ENCODE data around the gene PEX5L. TPM values are rescaled to one million over a fixed set of nuclear protein-coding genes. Genes with fewer than 3 reads are reported as not detected.

Gene PEX5L
- total and polyA plus RNA-seq, 9 donors = 0.30 to 8.6 (median 1.1) TPM

GRCh38 chr3:179801856-179802255 is 234.9 kb downstream of the PEX5L start:
- DNase-seq = no peak
- no peak overlapping the region for H3K4me3 ChIP-seq
- TF ChIP-seq EP300 (IDR thresholded peaks at IDR 0.05) (no peak), CTCF (IDR thresholded peaks at IDR 0.05) (no peak), POLR2A (IDR thresholded peaks at IDR 0.05) (no peak)
- H3K27ac ChIP-seq = no peak overlapping the region
- H3K4me1 ChIP-seq (ENCODE audit: insufficient read depth) = no peaks in the 10 kb centered on the region
- no peaks in the 10 kb centered on the region for H3K27me3 ChIP-seq
- intact Hi-C loops (cut with DNase I) = loop anchor here in 2 of 4 donors (5.0 to 10.0 kb wide), 2 partner anchors 793 to 850 kb away; no protein-coding TSS in a partner anchor
- H3K36me3 ChIP-seq = no peaks in the 10 kb centered on the region
- 91 to 92% (median 91%) methylated on average over 4 of the region's 4 CpGs for WGBS, 3 donors
- H3K9me3 ChIP-seq = no peaks in the 10 kb centered on the region

- no peak for DNase-seq
- no peak overlapping the region for H3K27ac ChIP-seq
- H3K36me3 ChIP-seq = no peaks in the 10 kb centered on the region
- intact Hi-C loops (cut with DNase I) = loop anchor here in 2 of 4 donors (5.0 to 10.0 kb wide), 2 partner anchors 794 to 851 kb away; no protein-coding TSS in a partner anchor
- no peaks in the 10 kb centered on the region for H3K9me3 ChIP-seq
- no peak for TF ChIP-seq EP300 (IDR thresholded peaks at IDR 0.05)
- no peak for TF ChIP-seq CTCF (IDR thresholded peaks at IDR 0.05)
- no peak for TF ChIP-seq POLR2A (IDR thresholded peaks at IDR 0.05)
- H3K27me3 ChIP-seq = no peaks in the 10 kb centered on the region
- no peak overlapping the region for H3K4me3 ChIP-seq
- no peaks in the 10 kb centered on the region for H3K4me1 ChIP-seq (ENCODE audit: insufficient read depth)
Observed at GRCh38 chr3:179801263-179801662, 235.5 kb downstream of the PEX5L start.

- Histone ChIP-seq H3K27me3 (no peaks in the 10 kb centered on the region), H3K4me1 (ENCODE audit: insufficient read depth) (no peaks in the 10 kb centered on the region), H3K9me3 (no peaks in the 10 kb centered on the region), H3K27ac (no peak overlapping the region), H3K36me3 (no peaks in the 10 kb centered on the region), H3K4me3 (no peak overlapping the region)
- intact Hi-C loops (cut with DNase I) = no loop called here
- 37 to 63% (median 39%) methylated on average over 1 of the region's 1 CpG for WGBS, 3 donors
- no peak for TF ChIP-seq EP300 (IDR thresholded peaks at IDR 0.05)
- TF ChIP-seq CTCF (IDR thresholded peaks at IDR 0.05) = no peak
- DNase-seq = no peak
Observed at GRCh38 chr3:179797192-179797591, 239.5 kb downstream of the PEX5L start.

- Histone ChIP-seq H3K36me3 (no peaks in the 10 kb centered on the region), H3K4me1 (ENCODE audit: insufficient read depth) (no peaks in the 10 kb centered on the region), H3K27me3 (no peaks in the 10 kb centered on the region), H3K9me3 (no peaks in the 10 kb centered on the region), H3K4me3 (no peak overlapping the region), H3K27ac (no peak overlapping the region)
- no peak for DNase-seq
- no peak for TF ChIP-seq POLR2A (IDR thresholded peaks at IDR 0.05)
- no peak for TF ChIP-seq CTCF (IDR thresholded peaks at IDR 0.05)
- no peak for TF ChIP-seq EP300 (IDR thresholded peaks at IDR 0.05)
- 75 to 77% (median 77%) methylated on average over 4 of the region's 4 CpGs for WGBS, 3 donors
- intact Hi-C loops (cut with DNase I) = no loop called here
Observed at GRCh38 chr3:179796421-179796820, 240.3 kb downstream of the PEX5L start.
